ENCODE measurements around the gene KANSL1L.

GRCh38 chr2:210190345-210190744 is 19.1 kb upstream of the KANSL1L start:
- no peak for TF ChIP-seq CTCF (IDR thresholded peaks at IDR 0.05; ENCODE audit: low read depth, low read length, poor library complexity, severe bottlenecking)
- TF ChIP-seq EZH2phosphoT487 (IDR thresholded peaks at IDR 0.05; ENCODE audit: borderline replicate concordance, low read length): no peak
